Activated CD4-positive, alpha-beta T cell treated with anti-CD3 and anti-CD28 coated beads for 1 hour (primary cell): ENCODE results near the gene RABEP2.
"Not testable (repeated sequence)": the region's sequence is repeated elsewhere in the genome, so short reads cannot be mapped to it uniquely, and the experiment has no call there.

Source experiments
- DNase-seq: peaks from one replicate; pipeline ENCODE4 v3.0.0-alpha.2; 2020

The RABEP2 gene

DNA sequence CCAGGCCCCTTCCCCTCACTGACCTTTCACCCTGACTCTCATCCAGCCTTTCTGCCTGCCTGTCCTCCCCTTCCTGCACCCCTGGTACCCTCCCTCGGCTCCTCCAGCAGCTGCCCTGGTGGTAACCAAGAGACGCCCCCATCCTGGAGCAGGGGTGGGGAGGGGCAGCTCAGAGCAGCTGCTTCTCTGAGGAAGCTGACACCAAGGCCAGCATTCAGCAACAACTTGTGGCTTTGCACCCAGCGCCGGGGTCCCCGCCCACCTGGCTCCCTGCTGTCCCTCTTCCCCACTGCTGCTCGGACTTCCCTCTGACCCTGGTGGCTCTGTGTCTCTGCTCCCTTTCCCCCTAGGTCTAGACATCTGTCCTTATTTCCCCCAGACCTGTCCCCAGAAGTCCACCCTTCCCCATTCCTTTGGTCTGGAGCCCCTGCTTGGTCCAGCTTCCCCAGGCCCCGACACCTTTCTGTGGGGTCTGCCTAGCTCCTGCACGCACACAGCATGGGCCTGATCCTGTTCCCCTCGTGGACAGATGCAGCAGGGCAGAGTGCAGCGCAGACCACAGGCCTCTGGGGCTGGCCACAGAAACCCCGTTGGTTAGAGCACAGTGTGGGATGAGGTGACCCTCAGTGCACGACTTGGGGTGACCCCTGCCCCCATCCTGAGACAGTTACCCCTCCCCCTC lies 47.9 kb downstream of the RABEP2 start:
- DNase-seq: no peak

DNA sequence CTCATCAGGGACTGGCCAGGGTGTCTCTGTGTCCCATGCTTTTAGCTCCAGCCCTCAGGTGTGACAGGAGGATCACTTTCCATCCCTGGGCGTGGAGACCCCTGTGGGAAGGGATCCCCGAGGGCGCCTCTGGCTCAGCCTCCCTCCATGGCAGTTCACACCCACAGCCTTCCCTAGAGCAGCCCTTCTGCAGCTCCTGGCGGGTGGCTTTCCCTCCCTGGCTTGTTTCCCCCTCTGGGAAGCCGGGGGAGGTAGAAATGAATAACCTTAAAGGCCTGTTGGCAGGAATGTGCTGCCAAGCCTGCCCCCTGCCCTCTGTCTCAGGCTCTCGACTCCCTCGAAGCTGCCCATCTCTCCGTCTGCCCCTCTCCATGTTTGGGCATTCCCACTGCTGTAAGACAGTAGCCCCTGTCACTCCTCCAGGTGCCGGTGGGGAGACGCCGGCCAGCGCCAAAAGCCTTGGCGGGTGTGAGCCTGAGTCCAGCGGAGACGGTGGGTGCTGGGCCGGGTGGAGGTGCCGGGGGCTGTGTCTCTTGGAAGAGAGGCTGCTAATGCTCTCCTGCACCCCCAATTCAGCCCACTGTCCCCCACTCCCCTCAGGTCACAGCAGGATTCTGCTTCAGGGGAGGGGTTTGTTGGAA lies 48.9 kb downstream of the RABEP2 start:
- no peak for DNase-seq

GRCh38 chr16:28875134-28876018 lies 49.7 kb downstream of the RABEP2 start:
- no peak for DNase-seq

DNA sequence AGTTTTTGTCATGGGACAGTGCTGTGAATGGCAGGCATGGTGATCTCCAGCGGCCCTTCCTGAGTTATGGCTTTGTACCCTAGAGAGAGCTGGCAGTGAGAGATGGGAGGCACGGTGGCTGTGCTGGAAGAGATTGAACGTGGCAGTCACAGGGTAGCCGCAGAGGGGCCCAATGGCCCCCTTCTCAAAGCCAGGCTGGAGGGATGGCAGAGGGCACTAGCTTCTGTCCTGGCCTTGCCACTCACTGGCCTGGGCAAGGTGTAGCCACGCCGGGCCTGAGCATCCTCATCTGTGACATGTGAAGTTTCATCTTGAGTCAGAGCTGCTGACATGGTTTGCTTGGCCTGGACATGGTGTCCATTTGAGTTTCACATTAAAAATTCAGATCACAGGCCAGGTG lies 50.6 kb downstream of the RABEP2 start:
- no peak for DNase-seq

GRCh38 chr16:28873543-28874201 lies 51.4 kb downstream of the RABEP2 start:
- peak; percentile 39 for DNase-seq

- DNase-seq: no peak
Observed at GRCh38 chr16:28872952-28873351, 52.1 kb downstream of the RABEP2 start.

GRCh38 chr16:28869201-28869600 lies 55.8 kb downstream of the RABEP2 start:
- DNase-seq: no peak

- not testable (repeated sequence) for DNase-seq
Observed at GRCh38 chr16:28867646-28868045, 57.4 kb downstream of the RABEP2 start.

DNA sequence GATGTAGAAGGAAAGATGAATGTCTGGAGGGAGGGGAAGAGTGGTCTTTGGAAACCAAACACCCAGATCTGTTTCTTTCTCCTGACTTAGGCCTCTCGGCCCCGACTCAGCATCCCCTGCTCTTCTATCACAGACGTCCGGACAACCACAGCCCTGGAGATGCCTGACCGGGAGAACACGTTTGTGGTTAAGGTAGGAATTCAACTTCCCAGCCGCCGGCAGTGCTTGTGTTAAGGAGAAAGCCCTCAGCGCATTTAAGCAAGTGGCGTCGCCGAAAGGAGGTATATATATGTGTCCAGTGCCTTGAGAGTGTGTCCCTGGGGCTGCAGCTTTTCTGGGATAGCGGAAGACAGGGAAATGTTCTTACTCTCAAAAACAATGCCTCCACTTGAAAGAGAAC lies 57.8 kb downstream of the RABEP2 start:
- no peak for DNase-seq

- no peak for DNase-seq
Observed at GRCh38 chr16:28866454-28866804, 58.6 kb downstream of the RABEP2 start.

DNA sequence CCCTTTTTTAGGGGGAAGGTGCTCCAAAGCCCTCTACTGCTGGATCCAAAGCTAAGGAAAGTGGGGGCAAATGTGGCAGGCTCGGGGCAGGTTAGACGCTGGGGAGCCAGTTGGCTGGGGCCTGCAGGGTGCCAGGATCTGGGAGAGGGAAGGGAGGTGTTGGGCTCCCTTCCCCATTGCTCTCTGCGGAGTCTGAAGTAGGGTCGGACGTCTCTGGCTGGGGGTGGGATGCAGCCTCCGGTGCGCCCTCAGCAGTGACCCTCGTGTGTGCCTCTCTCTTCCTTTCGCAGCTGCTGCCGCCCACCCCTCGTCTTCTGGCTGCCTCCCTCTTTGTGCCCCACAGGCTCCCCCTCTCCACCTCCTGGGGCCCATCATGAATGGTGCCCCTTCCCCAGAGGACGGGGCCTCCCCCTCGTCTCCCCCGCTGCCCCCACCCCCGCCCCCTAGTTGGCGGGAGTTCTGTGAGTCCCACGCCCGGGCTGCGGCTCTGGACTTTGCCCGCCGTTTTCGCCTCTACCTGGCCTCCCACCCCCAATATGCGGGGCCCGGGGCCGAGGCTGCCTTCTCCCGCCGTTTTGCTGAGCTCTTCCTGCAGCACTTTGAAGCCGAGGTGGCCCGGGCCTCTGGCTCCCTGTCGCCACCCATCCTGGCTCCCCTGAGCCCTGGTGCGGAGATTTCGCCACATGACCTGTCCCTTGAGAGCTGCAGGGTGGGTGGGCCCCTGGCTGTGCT lies 59.1 kb downstream of the RABEP2 start:
- DNase-seq: no peak

DNA sequence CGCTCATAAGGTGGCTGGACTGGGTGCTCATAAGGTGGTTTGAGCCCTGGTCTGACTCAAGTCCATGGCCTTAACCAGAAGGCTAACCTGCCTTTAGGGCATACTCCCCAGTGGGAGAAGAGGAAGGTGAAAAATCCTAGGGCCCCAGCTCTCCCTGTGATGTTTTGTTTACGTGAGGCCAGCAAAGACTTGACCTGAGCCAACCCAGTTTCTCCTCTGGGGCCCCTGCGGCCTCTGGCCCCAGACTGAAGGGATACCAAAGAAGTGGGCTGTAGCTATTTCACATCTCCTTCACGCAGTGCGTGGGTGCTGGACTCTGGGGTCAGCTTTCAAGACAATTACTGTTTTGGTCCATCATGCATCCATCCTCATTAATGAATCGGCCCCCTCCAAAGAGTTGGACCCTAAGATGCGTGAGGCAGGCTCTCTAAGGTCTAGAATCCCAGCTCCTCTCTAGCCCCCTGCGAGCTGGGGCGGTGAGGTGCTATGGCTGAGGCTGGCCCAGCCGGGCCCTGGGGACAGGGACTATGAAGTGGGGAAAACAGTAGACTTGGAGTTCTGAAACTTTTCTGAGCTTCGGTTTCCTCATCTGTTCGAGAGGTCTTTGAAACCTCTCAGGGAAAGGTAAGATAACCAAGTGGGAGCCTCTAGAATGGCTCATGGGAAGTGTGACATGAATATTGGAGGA lies 59.9 kb downstream of the RABEP2 start:
- DNase-seq: no peak

DNA sequence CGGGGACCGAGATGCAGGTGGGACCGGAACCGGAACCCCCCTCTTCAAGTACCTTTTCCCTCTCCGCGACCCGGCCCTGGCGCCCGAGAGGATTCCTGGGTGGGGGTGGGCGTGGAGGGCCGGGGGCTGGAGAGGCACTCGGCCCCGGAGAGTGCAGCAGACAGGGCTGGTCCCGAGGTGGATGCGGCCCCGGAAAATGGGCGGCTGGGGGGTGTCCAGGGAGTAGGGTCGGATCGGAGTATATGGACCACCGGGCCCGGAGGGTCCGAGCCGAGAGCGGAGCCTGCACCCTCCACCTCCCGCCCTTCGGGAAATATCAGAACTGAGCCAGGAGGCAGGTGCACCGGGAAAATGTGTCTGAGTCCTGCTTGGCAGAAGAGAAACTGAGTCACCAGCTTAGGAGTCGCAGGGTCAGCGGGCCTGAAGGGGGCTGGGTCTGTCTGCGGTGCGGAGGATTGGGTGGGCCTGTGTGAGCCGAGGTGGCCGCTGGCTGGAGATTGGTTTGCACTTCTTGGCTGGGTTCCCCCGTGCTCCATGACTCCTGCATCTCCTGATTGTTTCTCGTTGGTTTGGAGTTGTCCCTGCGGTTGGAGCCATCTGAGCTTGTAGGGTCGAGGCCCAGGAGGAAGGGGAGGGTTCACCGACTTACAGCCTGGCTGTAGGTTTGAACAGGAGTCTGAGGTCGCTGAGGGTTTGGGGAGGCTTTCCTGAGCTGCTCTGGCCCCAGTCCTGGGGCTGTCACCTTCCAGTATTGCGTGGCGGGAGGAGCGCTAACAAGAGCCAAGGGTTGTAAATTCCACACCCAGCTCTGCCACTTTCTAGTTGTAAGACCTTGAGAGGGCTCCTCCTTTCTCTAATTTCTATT lies 60.9 kb downstream of the RABEP2 start:
- no peak for DNase-seq

GRCh38 chr16:28859326-28859725 lies 65.7 kb downstream of the RABEP2 start:
- no peak for DNase-seq

GRCh38 chr16:28858421-28858820 lies 66.6 kb downstream of the RABEP2 start:
- no peak for DNase-seq
